ENCODE results near the gene TUBB3.
A peak's percentile ranks its signal among the peaks of the same experiment; 100 is the strongest.
"Not testable (repeated sequence)": the region's sequence is repeated elsewhere in the genome, so short reads cannot be mapped to it uniquely, and the experiment has no call there.

Gene TUBB3

GRCh38 chr16:89922884-89923639, at the start of gene TUBB3:
Gene TUBB3 (plus strand): TSS chr16:89923342. CDS start chr16:89923402, 60 bp downstream.
- peak; percentile 88 for DNase-seq

- peak; percentile 90 for DNase-seq
Measured at GRCh38 chr16:89873972-89874689, 49.0 kb upstream of the TUBB3 start.

- not testable (repeated sequence) for DNase-seq
Measured at GRCh38 chr16:89879123-89879522, 44.0 kb upstream of the TUBB3 start.

- no peak for DNase-seq
Measured at GRCh38 chr16:89880477-89881367, 42.4 kb upstream of the TUBB3 start.

GRCh38 chr16:89881368-89881730, 41.8 kb upstream of the TUBB3 start:
- DNase-seq = no peak

GRCh38 chr16:89883346-89884040, 39.6 kb upstream of the TUBB3 start:
- no peak for DNase-seq

- DNase-seq = no peak
Measured at GRCh38 chr16:89884041-89884421, 39.1 kb upstream of the TUBB3 start.

GRCh38 chr16:89887243-89887642, 35.9 kb upstream of the TUBB3 start:
- DNase-seq = no peak

- no peak for DNase-seq
Measured at GRCh38 chr16:89890200-89890599, 32.9 kb upstream of the TUBB3 start.

- DNase-seq = no peak
Measured at GRCh38 chr16:89890886-89891657, 32.1 kb upstream of the TUBB3 start.

GRCh38 chr16:89892055-89892630, 31.0 kb upstream of the TUBB3 start:
- DNase-seq = no peak

GRCh38 chr16:89892635-89893034, 30.5 kb upstream of the TUBB3 start:
- no peak for DNase-seq

- no peak for DNase-seq
Measured at GRCh38 chr16:89893642-89894548, 29.2 kb upstream of the TUBB3 start.

- no peak for DNase-seq
Measured at GRCh38 chr16:89895482-89896250, 27.5 kb upstream of the TUBB3 start.

GRCh38 chr16:89897204-89897603, 25.9 kb upstream of the TUBB3 start:
- DNase-seq = no peak

GRCh38 chr16:89898201-89898967, 24.8 kb upstream of the TUBB3 start:
- DNase-seq = no peak

GRCh38 chr16:89899879-89900481, 23.2 kb upstream of the TUBB3 start:
- DNase-seq = no peak

- DNase-seq = no peak
Measured at GRCh38 chr16:89900885-89901284, 22.3 kb upstream of the TUBB3 start.
